SK-N-SH treated with all-trans-retinoic acid at 6 μM for 48 hours (cell line): ENCODE measurements around the gene STAT6.

Experiments
- ATAC-seq: fragments of 200-7000 bp; cut with Tn5 transposase; 3 replicates; pipeline ENCODE4 v1.9.1; 2020; ENCODE audit warnings: mild to moderate bottlenecking, moderate library complexity
- ARNTL ChIP-seq: fragments of 450-650 bp; formaldehyde crosslinking; IDR thresholded peaks from 2 replicates; pipeline ENCODE4 v1.5.0; 2020; ENCODE audit warnings: low read depth, mild to moderate bottlenecking, moderate library complexity, borderline replicate concordance
- BACH2 ChIP-seq: fragments of 250-450 bp; sonication (Bioruptor Pico); IDR thresholded peaks from 2 replicates; pipeline ENCODE4 v1.9.0; 2021; ENCODE audit warnings: mild to moderate bottlenecking, borderline replicate concordance
- CSDC2 ChIP-seq: fragments of 250-450 bp; sonication (Bioruptor Pico); IDR thresholded peaks from 2 replicates; pipeline ENCODE4 v1.5.0; 2020; ENCODE audit warnings: mild to moderate bottlenecking, moderate library complexity
- CSRNP3 ChIP-seq: fragments of 250-450 bp; sonication (Bioruptor Pico); IDR thresholded peaks from 2 replicates; pipeline ENCODE4 v1.5.1; 2021; ENCODE audit warnings: mild to moderate bottlenecking, moderate library complexity
- ESRRG ChIP-seq: fragments of 250-450 bp; sonication (Bioruptor Pico); IDR thresholded peaks from 2 replicates; pipeline ENCODE4 v1.6.1; 2021; ENCODE audit warnings: mild to moderate bottlenecking
- GLIS3 ChIP-seq: fragments of 250-450 bp; sonication (Bioruptor Pico); IDR thresholded peaks from 2 replicates; pipeline ENCODE4 v1.5.0; 2020; ENCODE audit warnings: mild to moderate bottlenecking, moderate library complexity
- OSR1 ChIP-seq: fragments of 250-450 bp; sonication (Bioruptor Pico); IDR thresholded peaks from 2 replicates; pipeline ENCODE4 v1.8.0; 2022; ENCODE audit warnings: moderate library complexity, mild to moderate bottlenecking, inconsistent platforms
- PPARA ChIP-seq: fragments of 250-450 bp; sonication (Bioruptor Pico); IDR thresholded peaks from 2 replicates; pipeline ENCODE4 v1.5.0; 2020; ENCODE audit warnings: mild to moderate bottlenecking, borderline replicate concordance
- RARB ChIP-seq: fragments of 250-450 bp; sonication (Bioruptor Pico); IDR thresholded peaks from 2 replicates; pipeline ENCODE4 v1.8.0; 2021; ENCODE audit warnings: mild to moderate bottlenecking, moderate library complexity
- TCF4 ChIP-seq: fragments of 250-450 bp; sonication (Bioruptor Pico); IDR thresholded peaks from 2 replicates; pipeline ENCODE4 v1.8.0; 2021; ENCODE audit warnings: mild to moderate bottlenecking, moderate library complexity, borderline replicate concordance
- TOX ChIP-seq: fragments of 250-450 bp; sonication (Bioruptor Pico); IDR thresholded peaks from 2 replicates; pipeline ENCODE4 v1.8.0; 2021; ENCODE audit warnings: mild to moderate bottlenecking, moderate library complexity, borderline replicate concordance
- ZC3H10 ChIP-seq: fragments of 250-450 bp; sonication (Bioruptor Pico); IDR thresholded peaks from 2 replicates; pipeline ENCODE4 v1.5.1; 2021; ENCODE audit warnings: mild to moderate bottlenecking, moderate library complexity
- ZFP3 ChIP-seq: fragments of 250-450 bp; sonication (Bioruptor Pico); IDR thresholded peaks from 2 replicates; pipeline ENCODE4 v1.5.0; 2020; ENCODE audit warnings: mild to moderate bottlenecking, moderate library complexity
- ZFP30 ChIP-seq: fragments of 450-650 bp; formaldehyde crosslinking; IDR thresholded peaks from 2 replicates; pipeline ENCODE4 v1.5.0; 2022; ENCODE audit warnings: mild to moderate bottlenecking, moderate library complexity
- ZNF70 ChIP-seq: fragments of 450-650 bp; formaldehyde crosslinking; IDR thresholded peaks from 2 replicates; pipeline ENCODE4 v1.5.0; 2020; ENCODE audit warnings: mild to moderate bottlenecking, moderate library complexity
- TF ChIP-seq, protein P1 (sequence below): fragments of 250-450 bp; sonication (Bioruptor Pico); IDR thresholded peaks from 2 replicates; pipeline ENCODE4 v1.5.1; 2020; ENCODE audit warnings: low read depth, mild to moderate bottlenecking, moderate library complexity
- TF ChIP-seq, protein P2 (sequence below): fragments of 250-450 bp; sonication (Bioruptor Pico); IDR thresholded peaks from 2 replicates; pipeline ENCODE4 v1.5.0; 2020; ENCODE audit warnings: mild to moderate bottlenecking, moderate library complexity
- TF ChIP-seq, protein P3 (sequence below): fragments of 250-450 bp; sonication (Bioruptor Pico); IDR thresholded peaks from 2 replicates; pipeline ENCODE4 v1.8.0; 2020; ENCODE audit warnings: mild to moderate bottlenecking, moderate library complexity, borderline replicate concordance

Gene STAT6

GRCh38 chr12:57112492-57113294 is 1.5 kb upstream of the STAT6 start (continued):
- TF ChIP-seq, protein P1, sequence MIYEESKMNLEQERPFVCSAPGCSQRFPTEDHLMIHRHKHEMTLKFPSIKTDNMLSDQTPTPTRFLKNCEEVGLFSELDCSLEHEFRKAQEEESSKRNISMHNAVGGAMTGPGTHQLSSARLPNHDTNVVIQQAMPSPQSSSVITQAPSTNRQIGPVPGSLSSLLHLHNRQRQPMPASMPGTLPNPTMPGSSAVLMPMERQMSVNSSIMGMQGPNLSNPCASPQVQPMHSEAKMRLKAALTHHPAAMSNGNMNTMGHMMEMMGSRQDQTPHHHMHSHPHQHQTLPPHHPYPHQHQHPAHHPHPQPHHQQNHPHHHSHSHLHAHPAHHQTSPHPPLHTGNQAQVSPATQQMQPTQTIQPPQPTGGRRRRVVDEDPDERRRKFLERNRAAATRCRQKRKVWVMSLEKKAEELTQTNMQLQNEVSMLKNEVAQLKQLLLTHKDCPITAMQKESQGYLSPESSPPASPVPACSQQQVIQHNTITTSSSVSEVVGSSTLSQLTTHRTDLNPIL (CRISPR knock-in tag) = no peak
- TF ChIP-seq ESRRG (CRISPR knock-in tag) = no peak
- TF ChIP-seq CSDC2 (CRISPR knock-in tag) = no peak
- no peak for TF ChIP-seq ZC3H10 (CRISPR knock-in tag)

GRCh38 chr12:57110104-57111030 is 795 bp downstream of the STAT6 start:
- ATAC-seq = no peak
- TF ChIP-seq OSR1 (CRISPR knock-in tag) (no peak), ZFP30 (no peak), BACH2 (no peak), ZC3H10 (CRISPR knock-in tag) (no peak), CSDC2 (CRISPR knock-in tag) (no peak), ARNTL (no peak), CSRNP3 (CRISPR knock-in tag) (no peak), ZFP3 (CRISPR knock-in tag) (no peak), ZNF70 (CRISPR knock-in tag) (no peak), RARB (no peak)
- TF ChIP-seq, protein P2, sequence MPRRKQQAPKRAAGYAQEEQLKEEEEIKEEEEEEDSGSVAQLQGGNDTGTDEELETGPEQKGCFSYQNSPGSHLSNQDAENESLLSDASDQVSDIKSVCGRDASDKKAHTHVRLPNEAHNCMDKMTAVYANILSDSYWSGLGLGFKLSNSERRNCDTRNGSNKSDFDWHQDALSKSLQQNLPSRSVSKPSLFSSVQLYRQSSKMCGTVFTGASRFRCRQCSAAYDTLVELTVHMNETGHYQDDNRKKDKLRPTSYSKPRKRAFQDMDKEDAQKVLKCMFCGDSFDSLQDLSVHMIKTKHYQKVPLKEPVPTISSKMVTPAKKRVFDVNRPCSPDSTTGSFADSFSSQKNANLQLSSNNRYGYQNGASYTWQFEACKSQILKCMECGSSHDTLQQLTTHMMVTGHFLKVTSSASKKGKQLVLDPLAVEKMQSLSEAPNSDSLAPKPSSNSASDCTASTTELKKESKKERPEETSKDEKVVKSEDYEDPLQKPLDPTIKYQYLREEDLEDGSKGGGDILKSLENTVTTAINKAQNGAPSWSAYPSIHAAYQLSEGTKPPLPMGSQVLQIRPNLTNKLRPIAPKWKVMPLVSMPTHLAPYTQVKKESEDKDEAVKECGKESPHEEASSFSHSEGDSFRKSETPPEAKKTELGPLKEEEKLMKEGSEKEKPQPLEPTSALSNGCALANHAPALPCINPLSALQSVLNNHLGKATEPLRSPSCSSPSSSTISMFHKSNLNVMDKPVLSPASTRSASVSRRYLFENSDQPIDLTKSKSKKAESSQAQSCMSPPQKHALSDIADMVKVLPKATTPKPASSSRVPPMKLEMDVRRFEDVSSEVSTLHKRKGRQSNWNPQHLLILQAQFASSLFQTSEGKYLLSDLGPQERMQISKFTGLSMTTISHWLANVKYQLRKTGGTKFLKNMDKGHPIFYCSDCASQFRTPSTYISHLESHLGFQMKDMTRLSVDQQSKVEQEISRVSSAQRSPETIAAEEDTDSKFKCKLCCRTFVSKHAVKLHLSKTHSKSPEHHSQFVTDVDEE (CRISPR knock-in tag) = no peak
- TF ChIP-seq, protein P3, sequence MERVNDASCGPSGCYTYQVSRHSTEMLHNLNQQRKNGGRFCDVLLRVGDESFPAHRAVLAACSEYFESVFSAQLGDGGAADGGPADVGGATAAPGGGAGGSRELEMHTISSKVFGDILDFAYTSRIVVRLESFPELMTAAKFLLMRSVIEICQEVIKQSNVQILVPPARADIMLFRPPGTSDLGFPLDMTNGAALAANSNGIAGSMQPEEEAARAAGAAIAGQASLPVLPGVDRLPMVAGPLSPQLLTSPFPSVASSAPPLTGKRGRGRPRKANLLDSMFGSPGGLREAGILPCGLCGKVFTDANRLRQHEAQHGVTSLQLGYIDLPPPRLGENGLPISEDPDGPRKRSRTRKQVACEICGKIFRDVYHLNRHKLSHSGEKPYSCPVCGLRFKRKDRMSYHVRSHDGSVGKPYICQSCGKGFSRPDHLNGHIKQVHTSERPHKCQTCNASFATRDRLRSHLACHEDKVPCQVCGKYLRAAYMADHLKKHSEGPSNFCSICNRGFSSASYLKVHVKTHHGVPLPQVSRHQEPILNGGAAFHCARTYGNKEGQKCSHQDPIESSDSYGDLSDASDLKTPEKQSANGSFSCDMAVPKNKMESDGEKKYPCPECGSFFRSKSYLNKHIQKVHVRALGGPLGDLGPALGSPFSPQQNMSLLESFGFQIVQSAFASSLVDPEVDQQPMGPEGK (CRISPR knock-in tag) = no peak

- TF ChIP-seq BACH2 (no peak), RARB (no peak), GLIS3 (CRISPR knock-in tag) (no peak), ZFP3 (CRISPR knock-in tag) (no peak), CSDC2 (CRISPR knock-in tag) (no peak), TCF4 (CRISPR knock-in tag) (no peak), PPARA (CRISPR knock-in tag) (no peak), TOX (no peak)
- TF ChIP-seq, protein P2 (CRISPR knock-in tag) = no peak
- ATAC-seq = no peak
Observed at GRCh38 chr12:57109207-57110103, 1.7 kb downstream of the STAT6 start.
